SK-N-SH (cell line): ENCODE data around the gene NTRK2. TPM values are rescaled to one million over a fixed set of nuclear protein-coding genes. Genes with fewer than 3 reads are reported as not detected.

Source experiments
- CTCF ChIA-PET: fragments of 300-600, 350-600 bp; formaldehyde crosslinking; extraction: SDS; loops from one replicate; lab custom pipeline; 2021; lab: Yijun Ruan, JAX
- POLR2A ChIA-PET: fragments of 350-600 bp; sonication (Branson Sonifier 250); formaldehyde crosslinking; extraction: SDS; loops from one replicate; lab custom pipeline; 2020; ENCODE audit warnings: antibody characterized with exemption, inconsistent platforms; lab: Yijun Ruan, JAX
- DNase-seq: peaks from one replicate; pipeline ENCODE4 v3.0.0; 2012
- H2AFZ ChIP-seq: fragments of 200-600 bp; sonication (generic); 2 replicates; pipeline ENCODE4 v1.8.1; 2016; ENCODE audit warnings: antibody characterized with exemption, mild to moderate bottlenecking, low read depth
- H3F3A ChIP-seq: fragments of 200-600 bp; sonication (generic); replicated peaks from 2 replicates; pipeline ENCODE3; 2016; ENCODE audit warnings: antibody characterized with exemption, mild to moderate bottlenecking; ENCODE audit not compliant: insufficient read depth
- H3K27ac ChIP-seq, 2 experiments: fragments of 200-500 bp in 1 of 2; fragments of 200-600 bp in 1 of 2; sonication (Bioruptor generic) in 1 of 2; sonication (generic), shearing (Covaris generic) in 1 of 2; 2 replicates each; pipeline versions ENCODE4 v1.5.1 to v1.6.1; 2014 to 2016; ENCODE audit warnings: low read depth in 2 of 2, inconsistent platforms in 1 of 2, low read length in 1 of 2, mild to moderate bottlenecking in 1 of 2, mixed read lengths in 1 of 2
- H3K27me3 ChIP-seq: fragments of 200-600 bp; sonication (generic), shearing (Covaris generic); 2 replicates; pipeline ENCODE4 v1.6.1; 2016; ENCODE audit warnings: mixed run types; ENCODE audit not compliant: insufficient read depth
- H3K36me3 ChIP-seq, 2 experiments: fragments of 200-500 bp in 1 of 2; fragments of 200-600 bp in 1 of 2; sonication (Bioruptor generic) in 1 of 2; sonication (generic) in 1 of 2; replicated peaks in 1 of 2; 2 replicates each; pipeline versions ENCODE3 to v1.5.1; 2014 to 2016; ENCODE audit warnings: low read length in 1 of 2, mild to moderate bottlenecking in 1 of 2; ENCODE audit not compliant: insufficient read depth in 2 of 2, control insufficient read depth in 1 of 2
- H3K4me1 ChIP-seq, 2 experiments: fragments of 200-500 bp in 1 of 2; fragments of 200-600 bp in 1 of 2; sonication (Bioruptor generic) in 1 of 2; sonication (generic), shearing (Covaris generic) in 1 of 2; 2 replicates each; pipeline versions ENCODE4 v1.5.1 to v1.6.1; 2014 to 2016; ENCODE audit warnings: low read depth in 1 of 2, low read length in 1 of 2, mixed run types in 1 of 2; ENCODE audit not compliant: insufficient read depth in 2 of 2, control insufficient read depth in 1 of 2
- H3K4me2 ChIP-seq: fragments of 200-600 bp; sonication (generic), shearing (Covaris generic); 2 replicates; pipeline ENCODE4 v1.6.1; 2017; ENCODE audit warnings: mixed run types
- H3K4me3 ChIP-seq, 2 experiments: fragments of 200-500 bp in 1 of 2; fragments of 200-600 bp in 1 of 2; sonication (Bioruptor generic) in 1 of 2; sonication (generic), shearing (Covaris generic) in 1 of 2; 2 replicates each; pipeline versions ENCODE4 v1.5.1 to v1.8.1; 2014 to 2016; ENCODE audit warnings: low read depth in 2 of 2, inconsistent platforms in 1 of 2, low read length in 1 of 2, mild to moderate bottlenecking in 1 of 2, mixed read lengths in 1 of 2, moderate library complexity in 1 of 2
- H3K79me2 ChIP-seq: fragments of 200-600 bp; sonication (generic); 2 replicates; pipeline ENCODE4 v1.8.1; 2017; ENCODE audit warnings: mild to moderate bottlenecking; ENCODE audit not compliant: insufficient read depth
- H3K9ac ChIP-seq: fragments of 200-600 bp; sonication (generic); 2 replicates; pipeline ENCODE4 v1.6.1; 2017; ENCODE audit warnings: mixed run types
- H3K9me2 ChIP-seq: fragments of 200-600 bp; sonication (generic); 2 replicates; pipeline ENCODE4 v1.6.1; 2017; ENCODE audit warnings: mixed run types
- H3K9me3 ChIP-seq: fragments of 200-600 bp; sonication (generic); 2 replicates; pipeline ENCODE4 v1.6.1; 2017; ENCODE audit warnings: mixed run types, mild to moderate bottlenecking, moderate library complexity
- H4K20me1 ChIP-seq: fragments of 200-600 bp; sonication (generic); 2 replicates; pipeline ENCODE4 v1.6.1; 2017; ENCODE audit warnings: mild to moderate bottlenecking, mixed run types; ENCODE audit not compliant: insufficient read depth
- FOSL2 ChIP-seq: IDR thresholded peaks from 2 replicates; pipeline ENCODE4 v1.4.0; 2012; ENCODE audit warnings: low read depth, mild to moderate bottlenecking, moderate library complexity, borderline replicate concordance
- FOXJ3 ChIP-seq: sonication (generic); formaldehyde crosslinking; IDR thresholded peaks from 2 replicates; pipeline ENCODE4 v1.5.1; 2020; ENCODE audit warnings: mild to moderate bottlenecking, missing genetic modification reagents
- GABPA ChIP-seq: IDR thresholded peaks from 2 replicates; pipeline ENCODE4 v1.4.0; 2012; ENCODE audit warnings: low read depth, mild to moderate bottlenecking
- MXI1 ChIP-seq: IDR thresholded peaks from 2 replicates; pipeline ENCODE4 v1.6.1; 2012; ENCODE audit warnings: mild to moderate bottlenecking, low read depth, low read length, improper control_type of control experiment
- RCOR1 ChIP-seq: fragments of 150-350 bp; IDR thresholded peaks from 2 replicates; pipeline ENCODE4 v1.6.1; 2017; ENCODE audit warnings: antibody characterized with exemption, low read length
- REST ChIP-seq: IDR thresholded peaks from 2 replicates; pipeline ENCODE4 v1.6.1; 2012; ENCODE audit warnings: mild to moderate bottlenecking, low read depth, low read length, moderate library complexity
- SIN3A ChIP-seq: IDR thresholded peaks from 2 replicates; pipeline ENCODE4 v1.6.1; 2012; ENCODE audit warnings: low read depth, mild to moderate bottlenecking, low read length, moderate library complexity, borderline replicate concordance
- TAF1 ChIP-seq: IDR thresholded peaks from 2 replicates; pipeline ENCODE4 v1.6.1; 2012; ENCODE audit warnings: low read depth, mild to moderate bottlenecking, low read length, moderate library complexity, borderline replicate concordance
- TCF12 ChIP-seq: IDR thresholded peaks from 2 replicates; pipeline ENCODE4 v1.4.0; 2012
- USF1 ChIP-seq: IDR thresholded peaks from 2 replicates; pipeline ENCODE4 v1.4.0; 2012; ENCODE audit warnings: low read depth, borderline replicate concordance
- YY1 ChIP-seq: IDR thresholded peaks from 2 replicates; pipeline ENCODE4 v1.4.0; 2012; ENCODE audit warnings: low read depth, mild to moderate bottlenecking
- ZBTB33 ChIP-seq: IDR thresholded peaks from 2 replicates; pipeline ENCODE4 v1.4.0; 2012; ENCODE audit warnings: low read depth, borderline replicate concordance
- WGBS: methylation state at CpG from one replicate; pipeline ENCODE4 v1.1.6; 2017; ENCODE audit warnings: low lambda C conversion rate; 5-methylcytosine and 5-hydroxymethylcytosine counted together
- polyA plus RNA-seq, 3 experiments: library from polyadenylated mRNA; depleted of rRNA; stranded (reverse); fragments of >200 nt; gene quantifications; 2 replicates each; pipeline ENCODE4 v1.2.3, GENCODE V29; 2012

The NTRK2 gene
- polyA plus RNA-seq, 1 of the 3 experiments (the other 2 are of a cell fraction) = 0.05 TPM

GRCh38 chr9:85040146-85040545 is 370.6 kb downstream of the NTRK2 start:
- ChIA-PET CTCF (interaction anchor here (0.9 kb wide), 1 partner anchor 643 kb away, joined by 3 read pairs; no protein-coding TSS in a partner anchor), POLR2A (no interaction called here)
- no peak for DNase-seq
- no peak overlapping the region for H2AFZ ChIP-seq
- H3K27ac ChIP-seq = no peak overlapping the region
- no peaks in the 10 kb centered on the region for H3K79me2 ChIP-seq
- no peaks in the 10 kb centered on the region for H3K4me1 ChIP-seq
- H4K20me1 ChIP-seq = no peaks in the 10 kb centered on the region
- WGBS = 45% methylated on average over 7 of the region's 7 CpGs
- H3K4me2 ChIP-seq = no peak overlapping the region
- TF ChIP-seq ZBTB33 = no peak
- no peak for TF ChIP-seq SIN3A
- no peak for TF ChIP-seq RCOR1
- TF ChIP-seq FOSL2 = no peak
- no peak for TF ChIP-seq USF1
- TF ChIP-seq REST = no peak
- TF ChIP-seq FOXJ3 (CRISPR knock-in tag) = no peak
- no peak for TF ChIP-seq MXI1
- no peak for TF ChIP-seq YY1
- TF ChIP-seq GABPA = no peak
- TF ChIP-seq TAF1 = no peak
- no peak for TF ChIP-seq TCF12
- TF ChIP-seq, all 33 proteins: peak for 0
- no peaks in the 10 kb centered on the region for H3K9me2 ChIP-seq
- H3K9me3 ChIP-seq = no peaks in the 10 kb centered on the region
- no peaks in the 10 kb centered on the region for H3K36me3 ChIP-seq
- no peak overlapping the region for H3K9ac ChIP-seq
- no peaks in the 10 kb centered on the region for H3K27me3 ChIP-seq
- H3K4me3 ChIP-seq = no peak overlapping the region
- no peaks in the 10 kb centered on the region for H3F3A ChIP-seq
